Keratinocyte (primary cell): ENCODE results near the gene TEX48. TPM values are rescaled to one million over a fixed set of nuclear protein-coding genes. Genes with fewer than 3 reads are reported as not detected.

Source experiments
- DNase-seq: peaks from one replicate; pipeline ENCODE4 v3.0.0-alpha.2; 2011; ENCODE audit warnings: low read depth, missing footprints, low spot score
- FAIRE-seq: peaks from 2 replicates; lab custom pipeline; 2011; peaks lifted over from hg19 to GRCh38; lab: Jason Lieb, UNC
- H2AFZ ChIP-seq: 2 replicates; pipeline ENCODE4 v1.6.0; 2012; ENCODE audit warnings: low read length, control low read depth, inconsistent platforms; ENCODE audit not compliant: control insufficient read depth
- H3K27ac ChIP-seq: 2 replicates; pipeline ENCODE4 v1.5.1; 2011; ENCODE audit warnings: low read length; ENCODE audit not compliant: control insufficient read depth, insufficient read depth
- H3K27me3 ChIP-seq: 3 replicates; pipeline ENCODE4 v1.6.0; 2011; ENCODE audit warnings: low read length; ENCODE audit not compliant: control insufficient read depth, insufficient read depth; ENCODE audit errors: extremely low read depth
- H3K36me3 ChIP-seq, 2 experiments: 2 replicates in 1 of 2; 3 replicates in 1 of 2; pipeline ENCODE4 v1.5.1; 2011; ENCODE audit warnings: low read length in 2 of 2, mild to moderate bottlenecking in 1 of 2; ENCODE audit not compliant: control insufficient read depth in 2 of 2, insufficient read depth in 2 of 2; ENCODE audit errors: extremely low read depth in 1 of 2
- H3K4me1 ChIP-seq: 3 replicates; pipeline ENCODE4 v1.5.1; 2011; ENCODE audit warnings: low read length; ENCODE audit not compliant: control insufficient read depth, insufficient read depth; ENCODE audit errors: extremely low read depth
- H3K4me2 ChIP-seq: 3 replicates; pipeline ENCODE4 v1.6.0; 2011; ENCODE audit warnings: low read depth, low read length; ENCODE audit not compliant: control insufficient read depth, insufficient read depth; ENCODE audit errors: extremely low read depth
- H3K4me3 ChIP-seq, 3 experiments: fragments of 200-600 bp in 1 of 3; sonication (generic) in 1 of 3; 2 replicates in 2 of 3; 3 replicates in 1 of 3; pipeline ENCODE4 v1.5.1; 2011 to 2016; ENCODE audit warnings: low read length in 3 of 3, mild to moderate bottlenecking in 3 of 3, control low read depth in 2 of 3, inconsistent platforms in 1 of 3, low read depth in 1 of 3, mixed read lengths in 1 of 3, mixed run types in 1 of 3, moderate library complexity in 1 of 3; ENCODE audit not compliant: control insufficient read depth in 2 of 3, insufficient read depth in 2 of 3; ENCODE audit errors: extremely low read depth in 1 of 3
- H3K79me2 ChIP-seq: 2 replicates; pipeline ENCODE4 v1.6.0; 2012; ENCODE audit warnings: low read length; ENCODE audit not compliant: control insufficient read depth, insufficient read depth
- H3K9ac ChIP-seq: 3 replicates; pipeline ENCODE4 v1.6.0; 2011; ENCODE audit warnings: low read length; ENCODE audit not compliant: control insufficient read depth, insufficient read depth; ENCODE audit errors: extremely low read depth
- H3K9me1 ChIP-seq: 3 replicates; pipeline ENCODE4 v1.6.0; 2011; ENCODE audit warnings: low read length; ENCODE audit not compliant: control insufficient read depth, insufficient read depth; ENCODE audit errors: extremely low read depth
- H3K9me3 ChIP-seq: 2 replicates; pipeline ENCODE4 v1.5.1; 2012; ENCODE audit warnings: low read depth, low read length; ENCODE audit not compliant: control insufficient read depth
- H4K20me1 ChIP-seq: 3 replicates; pipeline ENCODE4 v1.6.0; 2011; ENCODE audit warnings: low read length; ENCODE audit not compliant: control insufficient read depth, insufficient read depth; ENCODE audit errors: extremely low read depth
- EZH2 ChIP-seq: IDR thresholded peaks from one replicate; pipeline ENCODE4 v1.6.1; 2012; ENCODE audit warnings: inconsistent platforms, mild to moderate bottlenecking, low read length, moderate library complexity
- dilution Hi-C: fragments of 300-500 bp; cut with MboI; formaldehyde crosslinking; loops from one replicate; pipeline ENCODE4 v1.7.0; 2020; ENCODE audit warnings: low sequenced_read_pairs; ENCODE audit not compliant: extremely low pct_ligation_motif_present
- polyA plus RNA-seq, 5 experiments: library from polyadenylated mRNA; depleted of rRNA in 3 of 5; stranded (reverse) in 3 of 5; stranded (forward) in 1 of 5; unstranded in 1 of 5; fragments of >200 nt; gene quantifications; 1 replicate in 1 of 5; 2 replicates in 3 of 5; 3 replicates in 1 of 5; pipeline versions ENCODE4 v1.2.1 to v1.2.3, GENCODE V29; 2011 to 2012; ENCODE audit warnings: missing spikeins in 2 of 5, low read depth in 1 of 5, low replicate concordance in 1 of 5
- TF ChIP-seq, protein P1 (sequence below), 3 experiments: IDR thresholded peaks in 1 of 3; conservative IDR thresholded peaks in 1 of 3; optimal IDR thresholded peaks in 1 of 3; 2 replicates in 2 of 3; 3 replicates in 1 of 3; pipeline versions ENCODE3 to v1.5.1; 2011; ENCODE audit warnings: low read length in 3 of 3, mild to moderate bottlenecking in 3 of 3, moderate library complexity in 2 of 3, control low read depth in 1 of 3, inconsistent platforms in 1 of 3; ENCODE audit not compliant: insufficient read depth in 2 of 3; ENCODE audit errors: extremely low read depth in 1 of 3

Gene TEX48
- polyA plus RNA-seq, 1 donor (not counting 4 experiments of a cell fraction or from before 2014, with no cell fraction given), result not detected

DNA sequence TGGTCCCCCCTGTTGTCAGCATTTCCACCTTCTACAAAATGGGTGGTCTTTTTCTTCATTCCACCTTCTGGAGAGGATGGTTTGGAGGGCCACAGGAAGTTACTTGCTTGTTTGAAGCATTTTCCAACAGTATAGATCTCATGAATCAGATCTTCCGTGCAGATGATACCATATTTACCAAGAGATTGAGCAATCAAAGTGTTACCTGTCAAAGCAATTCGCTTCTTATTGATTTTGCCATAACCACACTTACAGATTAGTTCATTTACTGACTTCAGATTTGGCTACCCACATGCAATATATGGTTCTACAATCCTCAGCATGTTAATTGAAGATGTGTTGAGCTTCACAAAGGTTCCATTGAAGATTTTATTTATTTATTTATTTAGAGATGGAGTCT lies 14.0 kb upstream of the TEX48 start:
- Histone ChIP-seq H3K79me2 (no peaks in the 10 kb centered on the region), H3K27ac (no peak overlapping the region), H3K4me3 (no peak overlapping the region), H3K36me3 (no peaks in the 10 kb centered on the region), H3K9me1 (no peaks in the 10 kb centered on the region), H3K4me2 (no peak overlapping the region), H3K9ac (no peak overlapping the region), H2AFZ (no peak overlapping the region), H3K27me3 (no peaks in the 10 kb centered on the region), H4K20me1 (no peaks in the 10 kb centered on the region), H3K9me3 (no peaks in the 10 kb centered on the region), H3K4me1 (peaks cover 39% of the 10 kb centered on the region)
- FAIRE-seq (no peak), DNase-seq (no peak)
- no peak for TF ChIP-seq EZH2
- TF ChIP-seq, protein P1, sequence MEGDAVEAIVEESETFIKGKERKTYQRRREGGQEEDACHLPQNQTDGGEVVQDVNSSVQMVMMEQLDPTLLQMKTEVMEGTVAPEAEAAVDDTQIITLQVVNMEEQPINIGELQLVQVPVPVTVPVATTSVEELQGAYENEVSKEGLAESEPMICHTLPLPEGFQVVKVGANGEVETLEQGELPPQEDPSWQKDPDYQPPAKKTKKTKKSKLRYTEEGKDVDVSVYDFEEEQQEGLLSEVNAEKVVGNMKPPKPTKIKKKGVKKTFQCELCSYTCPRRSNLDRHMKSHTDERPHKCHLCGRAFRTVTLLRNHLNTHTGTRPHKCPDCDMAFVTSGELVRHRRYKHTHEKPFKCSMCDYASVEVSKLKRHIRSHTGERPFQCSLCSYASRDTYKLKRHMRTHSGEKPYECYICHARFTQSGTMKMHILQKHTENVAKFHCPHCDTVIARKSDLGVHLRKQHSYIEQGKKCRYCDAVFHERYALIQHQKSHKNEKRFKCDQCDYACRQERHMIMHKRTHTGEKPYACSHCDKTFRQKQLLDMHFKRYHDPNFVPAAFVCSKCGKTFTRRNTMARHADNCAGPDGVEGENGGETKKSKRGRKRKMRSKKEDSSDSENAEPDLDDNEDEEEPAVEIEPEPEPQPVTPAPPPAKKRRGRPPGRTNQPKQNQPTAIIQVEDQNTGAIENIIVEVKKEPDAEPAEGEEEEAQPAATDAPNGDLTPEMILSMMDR (optimal IDR thresholded peaks at IDR 0.05 in 1 of 3, IDR thresholded peaks at IDR 0.05 in 1 of 3, conservative IDR thresholded peaks at IDR 0.05 in 1 of 3; ENCODE audit: extremely low read depth in 1 of 3, insufficient read depth in 2 of 3, low read length in 3 of 3), result no peak
- dilution Hi-C loops, result loop anchor here (25.0 kb wide), 1 partner anchor 316 kb away; no protein-coding TSS in a partner anchor

DNA sequence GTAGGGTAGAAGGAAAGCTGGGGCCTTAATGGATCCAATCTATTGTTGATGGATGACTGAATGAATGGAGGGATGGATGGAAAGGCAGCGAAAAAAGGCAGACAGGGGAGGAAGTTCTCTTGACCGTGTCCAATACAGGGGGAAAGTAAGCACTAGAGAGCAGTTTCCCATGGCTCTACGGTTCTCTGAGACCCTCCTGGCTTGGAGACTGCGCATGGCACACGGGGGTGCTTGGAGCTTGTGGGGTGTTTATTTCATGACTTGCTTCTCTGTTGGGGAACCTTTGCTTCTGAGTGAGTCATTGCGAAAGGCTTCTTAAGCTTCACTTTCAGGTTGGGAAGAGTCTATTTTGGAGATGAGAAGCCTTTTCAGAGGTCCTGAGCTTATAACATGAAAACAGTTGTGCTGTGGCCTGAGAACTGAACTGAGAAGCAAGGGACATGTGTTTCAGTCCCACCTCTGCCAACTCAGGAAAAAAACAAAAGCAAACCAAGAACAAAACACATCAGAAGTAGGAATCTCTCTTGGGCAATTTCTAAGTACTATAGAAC lies 12.8 kb upstream of the TEX48 start:
- Histone ChIP-seq H3K9me3 (no peaks in the 10 kb centered on the region), H3K36me3 (no peaks in the 10 kb centered on the region), H3K9ac (no peak overlapping the region), H2AFZ (no peak overlapping the region), H3K79me2 (no peaks in the 10 kb centered on the region), H3K4me3 (no peak overlapping the region), H3K4me1 (peaks cover 48% of the 10 kb centered on the region), H4K20me1 (no peaks in the 10 kb centered on the region), H3K27ac (no peak overlapping the region), H3K9me1 (no peaks in the 10 kb centered on the region), H3K27me3 (no peaks in the 10 kb centered on the region), H3K4me2 (no peak overlapping the region)
- no peak for TF ChIP-seq EZH2
- TF ChIP-seq, protein P1 (optimal IDR thresholded peaks at IDR 0.05 in 1 of 3, IDR thresholded peaks at IDR 0.05 in 1 of 3, conservative IDR thresholded peaks at IDR 0.05 in 1 of 3; ENCODE audit: extremely low read depth in 1 of 3, insufficient read depth in 2 of 3, low read length in 3 of 3), result no peak
- dilution Hi-C loops, result loop anchor here (25.0 kb wide), 1 partner anchor 318 kb away; no protein-coding TSS in a partner anchor
- DNase-seq (no peak), FAIRE-seq (no peak)
